Loucy (cell line): Measurements from ENCODE around the gene AK4.
"Not testable (repeated sequence)": the region's sequence is repeated elsewhere in the genome, so short reads cannot be mapped to it uniquely, and the experiment has no call there.

Source experiments
- EZH2phosphoT487 ChIP-seq: fragments of 200-600 bp; IDR thresholded peaks from 2 replicates; pipeline ENCODE4 v1.6.1; 2018; ENCODE audit warnings: antibody characterized with exemption, mild to moderate bottlenecking, moderate library complexity, borderline replicate concordance
- TF ChIP-seq, protein P1 (sequence below): fragments of 200-600 bp; sonication (generic); conservative IDR thresholded peaks from 2 replicates; pipeline ENCODE4 v1.5.1; 2014; ENCODE audit warnings: mild to moderate bottlenecking, antibody characterized with exemption, low read length

DNA sequence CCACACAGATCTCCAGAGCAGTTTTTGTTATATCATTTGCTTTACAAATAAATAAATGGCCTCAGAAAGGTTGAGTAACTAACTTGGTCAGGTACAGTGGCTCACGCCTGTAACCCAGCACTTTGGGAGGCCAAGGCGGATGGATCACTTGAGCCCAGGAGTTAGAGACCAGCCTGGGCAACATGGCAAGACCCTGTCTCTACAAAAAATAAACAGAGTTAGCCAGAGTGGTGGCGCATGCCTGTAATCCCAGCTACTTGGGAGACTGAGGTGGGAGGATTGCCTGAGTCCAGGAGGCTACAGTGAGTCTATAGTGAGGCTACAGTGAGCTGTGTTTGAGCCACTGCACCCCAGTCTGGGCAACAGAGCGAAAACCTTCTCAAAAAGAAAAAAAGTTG, 11.3 kb downstream of the AK4 start:
- TF ChIP-seq, protein P1, sequence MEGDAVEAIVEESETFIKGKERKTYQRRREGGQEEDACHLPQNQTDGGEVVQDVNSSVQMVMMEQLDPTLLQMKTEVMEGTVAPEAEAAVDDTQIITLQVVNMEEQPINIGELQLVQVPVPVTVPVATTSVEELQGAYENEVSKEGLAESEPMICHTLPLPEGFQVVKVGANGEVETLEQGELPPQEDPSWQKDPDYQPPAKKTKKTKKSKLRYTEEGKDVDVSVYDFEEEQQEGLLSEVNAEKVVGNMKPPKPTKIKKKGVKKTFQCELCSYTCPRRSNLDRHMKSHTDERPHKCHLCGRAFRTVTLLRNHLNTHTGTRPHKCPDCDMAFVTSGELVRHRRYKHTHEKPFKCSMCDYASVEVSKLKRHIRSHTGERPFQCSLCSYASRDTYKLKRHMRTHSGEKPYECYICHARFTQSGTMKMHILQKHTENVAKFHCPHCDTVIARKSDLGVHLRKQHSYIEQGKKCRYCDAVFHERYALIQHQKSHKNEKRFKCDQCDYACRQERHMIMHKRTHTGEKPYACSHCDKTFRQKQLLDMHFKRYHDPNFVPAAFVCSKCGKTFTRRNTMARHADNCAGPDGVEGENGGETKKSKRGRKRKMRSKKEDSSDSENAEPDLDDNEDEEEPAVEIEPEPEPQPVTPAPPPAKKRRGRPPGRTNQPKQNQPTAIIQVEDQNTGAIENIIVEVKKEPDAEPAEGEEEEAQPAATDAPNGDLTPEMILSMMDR, result not testable (repeated sequence)
- TF ChIP-seq EZH2phosphoT487, result not testable (repeated sequence)
